ENCODE results near the gene REEP3. TPM values are rescaled to one million over a fixed set of nuclear protein-coding genes. Genes with fewer than 3 reads are reported as not detected.
A peak's percentile ranks its signal among the peaks of the same experiment; 100 is the strongest.

Gene REEP3
- total and polyA plus RNA-seq, 2 donors (not counting 1 experiment from before 2014, with no cell fraction given) = 67.5 to 86.6 TPM

GRCh38 chr10:63627396-63627795 is 106.2 kb downstream of the REEP3 start:
- H4K20me1 ChIP-seq (ENCODE audit: control insufficient read depth, extremely low read depth, insufficient read depth, low read length) = no peaks in the 10 kb centered on the region
- no peaks in the 10 kb centered on the region for H3K79me2 ChIP-seq (ENCODE audit: control insufficient read depth, insufficient read depth, low read length)
- no peak for TF ChIP-seq EZH2 (IDR thresholded peaks at IDR 0.05; ENCODE audit: low read length, missing control alignments)
- TF ChIP-seq, protein P1, sequence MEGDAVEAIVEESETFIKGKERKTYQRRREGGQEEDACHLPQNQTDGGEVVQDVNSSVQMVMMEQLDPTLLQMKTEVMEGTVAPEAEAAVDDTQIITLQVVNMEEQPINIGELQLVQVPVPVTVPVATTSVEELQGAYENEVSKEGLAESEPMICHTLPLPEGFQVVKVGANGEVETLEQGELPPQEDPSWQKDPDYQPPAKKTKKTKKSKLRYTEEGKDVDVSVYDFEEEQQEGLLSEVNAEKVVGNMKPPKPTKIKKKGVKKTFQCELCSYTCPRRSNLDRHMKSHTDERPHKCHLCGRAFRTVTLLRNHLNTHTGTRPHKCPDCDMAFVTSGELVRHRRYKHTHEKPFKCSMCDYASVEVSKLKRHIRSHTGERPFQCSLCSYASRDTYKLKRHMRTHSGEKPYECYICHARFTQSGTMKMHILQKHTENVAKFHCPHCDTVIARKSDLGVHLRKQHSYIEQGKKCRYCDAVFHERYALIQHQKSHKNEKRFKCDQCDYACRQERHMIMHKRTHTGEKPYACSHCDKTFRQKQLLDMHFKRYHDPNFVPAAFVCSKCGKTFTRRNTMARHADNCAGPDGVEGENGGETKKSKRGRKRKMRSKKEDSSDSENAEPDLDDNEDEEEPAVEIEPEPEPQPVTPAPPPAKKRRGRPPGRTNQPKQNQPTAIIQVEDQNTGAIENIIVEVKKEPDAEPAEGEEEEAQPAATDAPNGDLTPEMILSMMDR (conservative IDR thresholded peaks at IDR 0.05 in 1 of 2, IDR thresholded peaks at IDR 0.05 in 1 of 2; ENCODE audit: low read depth in 1 of 2, low read length in 2 of 2) = no peak
- no peak overlapping the region for H2AFZ ChIP-seq (ENCODE audit: low read length)
- no peak overlapping the region for H3K4me2 ChIP-seq (ENCODE audit: extremely low read depth, insufficient read depth, low read length)
- H3K9me3 ChIP-seq (ENCODE audit: control insufficient read depth, insufficient read depth, low read depth, low read length) = no peaks in the 10 kb centered on the region
- DNase-seq (ENCODE audit: low read depth in 2 of 2) = no peak
- H3K36me3 ChIP-seq (ENCODE audit: control insufficient read depth, insufficient read depth, low read length) = no peaks in the 10 kb centered on the region
- H3K4me1 ChIP-seq (ENCODE audit: control insufficient read depth, extremely low read depth, insufficient read depth, low read length) = no peaks in the 10 kb centered on the region
- H3K27ac ChIP-seq (ENCODE audit: insufficient read depth, low read length) = no peak overlapping the region
- H3K4me3 ChIP-seq (replicated peaks in 1 of 4; ENCODE audit: control extremely low read depth in 1 of 4, insufficient read depth in 1 of 4, low read depth in 3 of 4, low read length in 4 of 4) = no peak overlapping the region
- H3K27me3 ChIP-seq (ENCODE audit: control insufficient read depth, insufficient read depth, low read length) = no peaks in the 10 kb centered on the region
- no peak overlapping the region for H3K9ac ChIP-seq (ENCODE audit: insufficient read depth, low read length)

DNA sequence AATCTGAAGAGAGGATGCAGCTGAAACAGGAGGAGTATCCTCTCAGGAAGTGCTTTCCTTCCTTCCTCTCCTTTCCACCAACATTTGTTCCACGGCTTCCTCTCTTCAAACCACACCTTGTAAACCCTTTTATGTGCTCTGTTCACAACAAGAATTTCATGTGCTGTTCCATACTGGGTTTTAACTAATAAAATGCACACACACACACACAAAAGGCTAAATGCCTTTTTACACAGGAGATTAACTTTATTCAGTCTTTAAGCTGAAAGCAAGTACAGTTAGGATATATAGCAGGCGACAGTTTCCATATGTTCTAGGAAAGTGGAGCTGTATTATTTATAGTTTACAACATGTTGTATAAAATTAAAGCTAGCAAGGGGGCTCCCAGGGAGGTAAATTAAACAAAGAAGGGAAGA is 106.7 kb downstream of the REEP3 start:
- Histone ChIP-seq H3K9me3 (ENCODE audit: control insufficient read depth, insufficient read depth, low read depth, low read length) (no peaks in the 10 kb centered on the region), H3K4me1 (ENCODE audit: control insufficient read depth, extremely low read depth, insufficient read depth, low read length) (no peaks in the 10 kb centered on the region), H3K36me3 (ENCODE audit: control insufficient read depth, insufficient read depth, low read length) (no peaks in the 10 kb centered on the region), H3K9ac (ENCODE audit: insufficient read depth, low read length) (no peak overlapping the region), H3K27ac (ENCODE audit: insufficient read depth, low read length) (no peak overlapping the region), H2AFZ (ENCODE audit: low read length) (no peak overlapping the region), H3K79me2 (ENCODE audit: control insufficient read depth, insufficient read depth, low read length) (no peaks in the 10 kb centered on the region), H4K20me1 (ENCODE audit: control insufficient read depth, extremely low read depth, insufficient read depth, low read length) (no peaks in the 10 kb centered on the region), H3K4me3 (replicated peaks in 1 of 4; ENCODE audit: control extremely low read depth in 1 of 4, insufficient read depth in 1 of 4, low read depth in 3 of 4, low read length in 4 of 4) (no peak overlapping the region), H3K4me2 (ENCODE audit: extremely low read depth, insufficient read depth, low read length) (no peak overlapping the region), H3K27me3 (ENCODE audit: control insufficient read depth, insufficient read depth, low read length) (no peaks in the 10 kb centered on the region)
- DNase-seq (ENCODE audit: low read depth in 2 of 2) = no peak
- no peak for TF ChIP-seq EZH2 (IDR thresholded peaks at IDR 0.05; ENCODE audit: low read length, missing control alignments)

- TF ChIP-seq, protein P1 (conservative IDR thresholded peaks at IDR 0.05 in 1 of 2, IDR thresholded peaks at IDR 0.05 in 1 of 2; ENCODE audit: low read depth in 1 of 2, low read length in 2 of 2) = no peak
- no peak for TF ChIP-seq EZH2 (IDR thresholded peaks at IDR 0.05; ENCODE audit: low read length, missing control alignments)
- H3K4me1 ChIP-seq (ENCODE audit: control insufficient read depth, extremely low read depth, insufficient read depth, low read length) = no peaks in the 10 kb centered on the region
- no peaks in the 10 kb centered on the region for H3K36me3 ChIP-seq (ENCODE audit: control insufficient read depth, insufficient read depth, low read length)
- peak overlapping the region; percentile 94 for H3K27ac ChIP-seq (ENCODE audit: insufficient read depth, low read length)
- no peaks in the 10 kb centered on the region for H3K27me3 ChIP-seq (ENCODE audit: control insufficient read depth, insufficient read depth, low read length)
- H3K9ac ChIP-seq (ENCODE audit: insufficient read depth, low read length) = peak overlapping the region; percentile 11
- no peaks in the 10 kb centered on the region for H3K79me2 ChIP-seq (ENCODE audit: control insufficient read depth, insufficient read depth, low read length)
- H3K4me3 ChIP-seq (replicated peaks in 1 of 4; ENCODE audit: control extremely low read depth in 1 of 4, insufficient read depth in 1 of 4, low read depth in 3 of 4, low read length in 4 of 4) = peak overlapping the region; percentile 7 to 72 (median 43)
- H4K20me1 ChIP-seq (ENCODE audit: control insufficient read depth, extremely low read depth, insufficient read depth, low read length) = no peaks in the 10 kb centered on the region
- H2AFZ ChIP-seq (ENCODE audit: low read length) = peak overlapping the region; percentile 41
- H3K9me3 ChIP-seq (ENCODE audit: control insufficient read depth, insufficient read depth, low read depth, low read length) = no peaks in the 10 kb centered on the region
- H3K4me2 ChIP-seq (ENCODE audit: extremely low read depth, insufficient read depth, low read length) = peak overlapping the region; percentile 78
- DNase-seq (ENCODE audit: low read depth in 2 of 2) = peak; percentile 46 to 52
These were observed 107.5 kb downstream of the REEP3 start for GRCh38 chr10:63628526-63629362.

Data from fibroblast of lung (primary cell).